GM13976 (cell line): ENCODE results near the gene LHPP.

Experiments
- DNase-seq: peaks from one replicate; pipeline ENCODE4 v3.0.0; 2012; ENCODE audit warnings: low spot score
- CTCF ChIP-seq: IDR thresholded peaks from 2 replicates; pipeline ENCODE4 v1.5.1; 2012; ENCODE audit warnings: borderline replicate concordance, mild to moderate bottlenecking; ENCODE audit not compliant: insufficient read depth; ENCODE audit errors: extremely low read depth, missing control alignments, control extremely low read depth
- in situ Hi-C: fragments of 300-500 bp; cut with MboI; formaldehyde crosslinking; loops from one replicate; pipeline ENCODE4 v1.12.0; 2022; ENCODE audit warnings: low sequenced_read_pairs, mixed read lengths, inconsistent platforms; ENCODE audit not compliant: unreplicated experiment

LHPP gene

DNA sequence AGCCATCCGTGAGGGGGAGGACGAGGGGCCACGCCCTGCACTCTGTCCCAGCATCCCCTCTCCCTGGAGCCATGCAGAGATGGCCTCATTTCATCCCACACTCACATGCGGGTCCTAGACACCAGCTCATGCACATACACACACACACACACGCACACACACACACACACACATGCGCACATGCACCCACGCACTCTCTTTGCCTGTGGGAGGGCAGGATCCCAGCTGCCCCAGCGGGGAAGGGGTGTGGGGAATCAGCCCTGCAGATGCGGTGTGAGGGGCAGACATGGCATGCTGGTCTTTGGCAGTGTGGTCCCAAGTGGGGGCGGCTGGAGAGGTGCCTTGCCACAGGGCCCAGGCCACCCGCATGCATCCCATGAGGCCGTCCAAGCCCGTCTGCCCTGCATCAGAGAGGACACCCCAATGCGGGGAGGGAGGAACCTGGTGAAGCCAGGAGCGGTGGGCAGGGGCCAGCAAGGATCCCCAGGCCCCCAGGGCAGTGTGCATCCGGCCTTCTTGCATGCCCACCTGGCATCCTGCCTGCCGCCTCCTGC is 68.1 kb downstream of the LHPP start:
- in situ Hi-C loops, result loop anchor here (25.0 kb wide), 1 partner anchor 308 kb away; no protein-coding TSS in a partner anchor
- no peak for TF ChIP-seq CTCF
- DNase-seq, result no peak

DNA sequence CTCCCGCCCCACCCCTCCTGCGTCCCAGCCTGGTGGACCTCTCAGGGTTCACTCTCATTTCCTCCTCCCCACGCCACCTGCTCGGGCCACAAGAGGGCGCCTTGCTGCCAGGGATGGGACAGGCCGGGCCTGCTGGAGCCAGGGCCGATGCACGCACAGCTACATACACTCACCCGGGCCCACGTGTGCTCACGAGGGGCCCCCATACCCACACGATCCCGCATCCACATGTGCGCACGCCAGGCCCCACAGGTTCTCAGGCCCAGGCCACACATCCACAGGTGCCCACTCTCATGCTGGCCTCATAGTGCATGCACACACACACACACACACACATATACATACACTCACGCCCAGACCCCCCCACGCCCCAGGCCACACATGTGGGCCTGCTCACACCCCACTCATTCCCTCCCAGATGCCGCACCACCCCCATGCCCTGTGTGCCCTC is 68.6 kb downstream of the LHPP start:
- DNase-seq, result peak; percentile 96
- peak; percentile 99 for TF ChIP-seq CTCF
- in situ Hi-C loops, result loop anchor here (25.0 kb wide), 1 partner anchor 307 kb away; no protein-coding TSS in a partner anchor

DNA sequence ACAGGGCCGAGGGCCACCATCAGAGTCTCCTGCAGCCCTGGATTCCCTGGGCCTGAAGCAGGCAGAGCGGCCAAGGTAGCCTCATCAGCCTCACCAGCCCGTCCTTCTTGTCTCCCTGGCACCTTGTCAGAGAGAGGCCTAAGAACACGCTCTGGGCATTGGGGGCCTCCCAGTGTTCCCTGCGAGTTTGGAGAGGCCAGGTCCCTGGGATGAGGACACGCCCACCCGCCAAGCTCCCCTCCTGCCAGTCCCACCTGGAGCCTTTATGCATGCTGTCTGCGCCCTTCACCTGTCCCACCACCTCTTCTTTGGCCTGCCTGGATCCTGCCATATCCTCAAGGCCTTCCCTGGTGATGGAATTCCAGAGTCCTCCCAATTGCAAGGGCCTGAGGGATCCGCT is 69.2 kb downstream of the LHPP start:
- DNase-seq, result no peak
- in situ Hi-C loops, result loop anchor here (25.0 kb wide), 1 partner anchor 306 kb away; no protein-coding TSS in a partner anchor
- TF ChIP-seq CTCF, result no peak

DNA sequence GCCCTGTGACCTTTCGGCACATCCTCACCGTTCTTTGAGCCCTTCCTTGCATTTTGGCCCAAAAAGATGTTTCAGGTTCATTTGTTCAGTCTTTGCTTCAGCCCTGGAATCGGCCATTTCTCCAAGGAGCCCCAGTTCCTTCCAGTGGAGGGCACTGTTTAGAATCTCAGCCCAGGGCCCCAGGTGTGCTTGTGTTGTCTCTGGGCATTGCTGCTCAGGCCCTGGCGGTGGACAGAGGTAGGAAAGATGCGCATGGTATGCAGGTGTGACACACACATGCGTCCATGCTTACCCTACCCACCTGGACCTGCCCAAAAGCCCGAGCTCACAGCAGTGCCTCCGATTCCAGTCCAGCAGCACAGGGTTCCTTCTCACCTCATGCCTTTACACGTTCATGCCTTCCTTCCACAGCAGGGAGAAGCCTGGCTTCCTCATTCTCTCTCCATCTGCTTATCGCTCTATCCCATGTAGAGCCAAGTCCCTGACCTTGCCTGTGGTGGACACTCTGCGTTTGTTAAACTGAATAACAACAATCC is 70.6 kb downstream of the LHPP start:
- no peak for DNase-seq
- TF ChIP-seq CTCF, result no peak
- in situ Hi-C loops, result loop anchor here (25.0 kb wide), 1 partner anchor 305 kb away; no protein-coding TSS in a partner anchor

- in situ Hi-C loops, result loop anchor here (25.0 kb wide), 1 partner anchor 305 kb away; no protein-coding TSS in a partner anchor
- DNase-seq, result no peak
- TF ChIP-seq CTCF, result no peak
Observed at GRCh38 chr10:124532788-124533187, 71.2 kb downstream of the LHPP start.

- DNase-seq, result no peak
- in situ Hi-C loops, result loop anchor here (25.0 kb wide), 1 partner anchor 304 kb away; no protein-coding TSS in a partner anchor
- no peak for TF ChIP-seq CTCF
Observed at GRCh38 chr10:124533266-124533665, 71.6 kb downstream of the LHPP start.
